ENCODE data around the gene PRPF31. TPM values are rescaled to one million over a fixed set of nuclear protein-coding genes. Genes with fewer than 3 reads are reported as not detected.
A peak's percentile ranks its signal among the peaks of the same experiment; 100 is the strongest.

Gene PRPF31
- total and polyA plus RNA-seq, 2 of the 13 experiments (the other 11 are each of a cell fraction or from before 2014, with no cell fraction given): 23.8 to 63.8 TPM

GRCh38 chr19:54159352-54160181, 44.0 kb downstream of the PRPF31 start, which contains the start of gene LENG1 (continued):
- TF ChIP-seq FOXA1 (IDR thresholded peaks at IDR 0.05): no peak
- TF ChIP-seq FOXA1 (CRISPR knock-in tag; IDR thresholded peaks at IDR 0.05): peak; percentile 47; the same call in 1 of the 2 replicates
- peak; percentile 84; the same call in 1 of the 2 replicates for TF ChIP-seq RFXANK (CRISPR knock-in tag; IDR thresholded peaks at IDR 0.05)
- peak; percentile 88 for TF ChIP-seq CREM (IDR thresholded peaks at IDR 0.05)
- no peak for TF ChIP-seq CREM (CRISPR knock-in tag; IDR thresholded peaks at IDR 0.05)
- TF ChIP-seq YY1 (IDR thresholded peaks at IDR 0.05; ENCODE audit: insufficient read depth, insufficient replicate concordance, low read depth, low read length): peak; percentile 79
- TF ChIP-seq ZNF546 (CRISPR knock-in tag; conservative IDR thresholded peaks at IDR 0.05): 0 out of 2 replicates have a peak, but pooled peaks have one; percentile 49
- TF ChIP-seq ZNF879 (CRISPR knock-in tag; IDR thresholded peaks at IDR 0.05): 0 out of 2 replicates have a peak, but pooled peaks have one; percentile 53
- peak; percentile 52; the same call in 1 of the 2 replicates for TF ChIP-seq KDM5A (IDR thresholded peaks at IDR 0.05; ENCODE audit: borderline replicate concordance, low read length)
- peak; percentile 73 for TF ChIP-seq SP4 (CRISPR knock-in tag; IDR thresholded peaks at IDR 0.05)
- TF ChIP-seq ZNF331 (CRISPR knock-in tag; IDR thresholded peaks at IDR 0.05): 0 out of 2 replicates have a peak, but pooled peaks have one; percentile 27
- peak; percentile 54; the same call in 1 of the 2 replicates for TF ChIP-seq ZNF556 (CRISPR knock-in tag; IDR thresholded peaks at IDR 0.05; ENCODE audit: borderline replicate concordance)
- peak; percentile 98 for TF ChIP-seq SP2 (CRISPR knock-in tag; IDR thresholded peaks at IDR 0.05)
- peak; percentile 65 for TF ChIP-seq POLR2AphosphoS5 (IDR thresholded peaks at IDR 0.05; ENCODE audit: low read depth, low read length)
- TF ChIP-seq WIZ (CRISPR knock-in tag; IDR thresholded peaks at IDR 0.05): no peak
- TF ChIP-seq HDAC2 (CRISPR knock-in tag; IDR thresholded peaks at IDR 0.05): peak; percentile 29; the same call in 1 of the 2 replicates
- TF ChIP-seq, protein P1, sequence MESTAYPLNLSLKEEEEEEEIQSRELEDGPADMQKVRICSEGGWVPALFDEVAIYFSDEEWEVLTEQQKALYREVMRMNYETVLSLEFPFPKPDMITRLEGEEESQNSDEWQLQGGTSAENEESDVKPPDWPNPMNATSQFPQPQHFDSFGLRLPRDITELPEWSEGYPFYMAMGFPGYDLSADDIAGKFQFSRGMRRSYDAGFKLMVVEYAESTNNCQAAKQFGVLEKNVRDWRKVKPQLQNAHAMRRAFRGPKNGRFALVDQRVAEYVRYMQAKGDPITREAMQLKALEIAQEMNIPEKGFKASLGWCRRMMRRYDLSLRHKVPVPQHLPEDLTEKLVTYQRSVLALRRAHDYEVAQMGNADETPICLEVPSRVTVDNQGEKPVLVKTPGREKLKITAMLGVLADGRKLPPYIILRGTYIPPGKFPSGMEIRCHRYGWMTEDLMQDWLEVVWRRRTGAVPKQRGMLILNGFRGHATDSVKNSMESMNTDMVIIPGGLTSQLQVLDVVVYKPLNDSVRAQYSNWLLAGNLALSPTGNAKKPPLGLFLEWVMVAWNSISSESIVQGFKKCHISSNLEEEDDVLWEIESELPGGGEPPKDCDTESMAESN (CRISPR knock-in tag; conservative IDR thresholded peaks at IDR 0.05): peak; percentile 16; the same call in 1 of the 2 replicates
- TF ChIP-seq MIER3 (CRISPR knock-in tag; IDR thresholded peaks at IDR 0.05; ENCODE audit: borderline replicate concordance): no peak
- no peak for TF ChIP-seq CHCHD3 (CRISPR knock-in tag; IDR thresholded peaks at IDR 0.05)
- peak; percentile 83; the same call in 1 of the 2 replicates for TF ChIP-seq DMAP1 (CRISPR knock-in tag; IDR thresholded peaks at IDR 0.05)
- TF ChIP-seq MYC (CRISPR knock-in tag; IDR thresholded peaks at IDR 0.05; ENCODE audit: borderline replicate concordance): peak; percentile 71; the same call in 1 of the 2 replicates
- TF ChIP-seq ZNF609 (CRISPR knock-in tag; IDR thresholded peaks at IDR 0.05; ENCODE audit: borderline replicate concordance): 0 out of 2 replicates have a peak, but pooled peaks have one; percentile 21
- TF ChIP-seq MIXL1 (CRISPR knock-in tag; IDR thresholded peaks at IDR 0.05): 0 out of 2 replicates have a peak, but pooled peaks have one; percentile 13
- 0 out of 2 replicates have a peak, but pooled peaks have one; percentile 64 for TF ChIP-seq ATF7-NPFF (CRISPR knock-in tag; IDR thresholded peaks at IDR 0.05; ENCODE audit: low read depth)
- peak; percentile 51 for TF ChIP-seq TEAD3 (CRISPR knock-in tag; optimal IDR thresholded peaks at IDR 0.05; ENCODE audit: borderline replicate concordance)
- TF ChIP-seq PPARG (CRISPR knock-in tag; conservative IDR thresholded peaks at IDR 0.05): peak; percentile 51; the same call in 1 of the 2 replicates
